Neural cell (in vitro differentiated cells): Measurements from ENCODE around the gene LRRTM3. TPM values are rescaled to one million over a fixed set of nuclear protein-coding genes. Genes with fewer than 3 reads are reported as not detected.

Experiments used
- H2AFZ ChIP-seq: fragments of 200-600, 300-800 bp; sonication (generic), shearing (Covaris generic); 2 replicates; pipeline ENCODE4 v1.6.0; 2014; ENCODE audit warnings: low read depth, mild to moderate bottlenecking, antibody characterized with exemption, low read length, moderate library complexity
- H3F3A ChIP-seq: fragments of 200-600 bp; shearing (Covaris generic); 2 replicates; pipeline ENCODE4 v1.6.1; 2016; ENCODE audit warnings: mild to moderate bottlenecking, moderate library complexity, mixed read lengths, antibody characterized with exemption, low read length; ENCODE audit not compliant: insufficient read depth, poor library complexity, severe bottlenecking
- H3K27ac ChIP-seq: fragments of 200-600, 300-800 bp; sonication (generic), shearing (Covaris generic); 2 replicates; pipeline ENCODE4 v1.5.1; 2014; ENCODE audit warnings: mild to moderate bottlenecking, low read length, moderate library complexity
- H3K27me3 ChIP-seq: fragments of 300-800, 200-600 bp; sonication (generic), shearing (Covaris generic); 2 replicates; pipeline ENCODE4 v1.6.0; 2014; ENCODE audit warnings: mild to moderate bottlenecking, low read depth, low read length, moderate library complexity; ENCODE audit not compliant: insufficient read depth
- H3K36me3 ChIP-seq: fragments of 300-800, 200-600 bp; sonication (generic), shearing (Covaris generic); 2 replicates; pipeline ENCODE4 v1.5.1; 2014; ENCODE audit warnings: mild to moderate bottlenecking, antibody characterized with exemption, low read length, moderate library complexity; ENCODE audit not compliant: insufficient read depth
- H3K4me2 ChIP-seq: fragments of 300-800, 200-600 bp; sonication (generic), shearing (Covaris generic); 2 replicates; pipeline ENCODE4 v1.6.0; 2014; ENCODE audit warnings: mild to moderate bottlenecking, low read length
- H3K4me3 ChIP-seq: fragments of 300-800, 200-600 bp; sonication (generic), shearing (Covaris generic); 2 replicates; pipeline ENCODE4 v1.5.1; 2014; ENCODE audit warnings: mild to moderate bottlenecking, low read length, moderate library complexity
- H3K79me2 ChIP-seq: fragments of 200-600 bp; shearing (Covaris generic); replicated peaks from 2 replicates; pipeline ENCODE4 v1.6.0; 2014; ENCODE audit warnings: mild to moderate bottlenecking, low read length, moderate library complexity; ENCODE audit not compliant: insufficient read depth
- H3K9ac ChIP-seq: fragments of 300-800, 200-600 bp; sonication (generic), shearing (Covaris generic); 2 replicates; pipeline ENCODE4 v1.6.1; 2016; ENCODE audit warnings: mild to moderate bottlenecking, low read length, mixed read lengths
- H3K9me2 ChIP-seq: fragments of 200-600 bp; shearing (Covaris generic); 2 replicates; pipeline ENCODE4 v1.6.1; 2016; ENCODE audit warnings: mild to moderate bottlenecking, low read length, mixed read lengths; ENCODE audit not compliant: insufficient read depth
- H3K9me3 ChIP-seq: fragments of 200-600, 300-800 bp; sonication (generic), shearing (Covaris generic); 2 replicates; pipeline ENCODE4 v1.6.1; 2016; ENCODE audit warnings: mild to moderate bottlenecking, mixed run types, low read length, moderate library complexity, mixed read lengths
- H4K20me1 ChIP-seq: fragments of 200-600 bp; shearing (Covaris generic); 2 replicates; pipeline ENCODE4 v1.6.1; 2016; ENCODE audit warnings: mild to moderate bottlenecking, mixed run types; ENCODE audit not compliant: insufficient read depth
- CTCF ChIP-seq: fragments of 450-650 bp; IDR thresholded peaks from 2 replicates; pipeline ENCODE4 v1.5.1; 2014; ENCODE audit warnings: antibody characterized with exemption, mild to moderate bottlenecking, moderate library complexity; ENCODE audit not compliant: poor library complexity, severe bottlenecking
- EP300 ChIP-seq: fragments of 450-650 bp; conservative IDR thresholded peaks from 2 replicates; pipeline ENCODE4 v1.6.1; 2014; ENCODE audit warnings: antibody characterized with exemption, mild to moderate bottlenecking, moderate library complexity; ENCODE audit not compliant: poor library complexity, severe bottlenecking
- EZH2 ChIP-seq: fragments of 200-600, 300-800 bp; shearing (Covaris generic), sonication (generic); IDR thresholded peaks from 2 replicates; pipeline ENCODE4 v1.6.1; 2014; ENCODE audit warnings: antibody characterized with exemption, low read length, borderline replicate concordance, mild to moderate bottlenecking; ENCODE audit not compliant: insufficient read depth, poor library complexity, severe bottlenecking
- MXI1 ChIP-seq: fragments of 450-650 bp; conservative IDR thresholded peaks from 2 replicates; pipeline ENCODE4 v1.6.1; 2014; ENCODE audit warnings: antibody characterized with exemption, mild to moderate bottlenecking; ENCODE audit not compliant: poor library complexity, severe bottlenecking
- POLR2AphosphoS5 ChIP-seq: IDR thresholded peaks from 2 replicates; pipeline ENCODE4 v1.6.1; 2012
- RAD21 ChIP-seq: fragments of 450-650 bp; conservative IDR thresholded peaks from 2 replicates; pipeline ENCODE4 v1.6.1; 2014; ENCODE audit warnings: antibody characterized with exemption, mild to moderate bottlenecking, moderate library complexity
- REST ChIP-seq: IDR thresholded peaks from 2 replicates; pipeline ENCODE4 v1.6.1; 2012; ENCODE audit warnings: borderline replicate concordance
- SMC3 ChIP-seq: fragments of 450-650 bp; conservative IDR thresholded peaks from 2 replicates; pipeline ENCODE4 v1.6.1; 2014; ENCODE audit warnings: antibody characterized with exemption, mild to moderate bottlenecking, moderate library complexity; ENCODE audit not compliant: poor library complexity
- TAF1 ChIP-seq: IDR thresholded peaks from 2 replicates; pipeline ENCODE4 v1.6.1; 2012; ENCODE audit warnings: low read depth
- polyA minus RNA-seq: library from RNA; depleted of rRNA, polyadenylated mRNA; stranded (reverse); fragments of >200 nt; gene quantifications from 2 replicates; pipeline ENCODE4 v1.2.3, GENCODE V29; 2014
- polyA plus RNA-seq: library from polyadenylated mRNA; depleted of rRNA; stranded (reverse); fragments of >200 nt; gene quantifications from 2 replicates; pipeline ENCODE4 v1.2.3, GENCODE V29; 2014

Gene LRRTM3
- polyA plus RNA-seq (3.2 and 3.4 TPM in 2 replicates), polyA minus RNA-seq (7.5 and 10.8 TPM in 2 replicates)

GRCh38 chr10:66925896-66926715 lies at the start of gene LRRTM3:
LRRTM3 (plus strand) TSS chr10:66926036.
- Histone ChIP-seq H3K4me2 (peak within 1 kb of the TSS; percentile 59), H3K4me3 (peak within 1 kb of the TSS; percentile 65), H3K9me2 (no peaks in the 10 kb centered on the region), H2AFZ (no peak within 1 kb of the TSS), H3K79me2 (no peaks in the 10 kb centered on the region), H3F3A (no peaks in the 10 kb centered on the region), H3K9ac (peak within 1 kb of the TSS; percentile 58), H3K9me3 (no peaks in the 10 kb centered on the region), H4K20me1 (no peaks in the 10 kb centered on the region), H3K36me3 (no peaks in the 10 kb centered on the region), H3K27me3 (no peaks in the 10 kb centered on the region), H3K27ac (no peak within 1 kb of the TSS)
- TF ChIP-seq MXI1 (peak; percentile 62), TAF1 (no peak), EP300 (no peak), EZH2 (no peak), RAD21 (peak; percentile 79), SMC3 (peak; percentile 82), CTCF (peak; percentile 86), POLR2AphosphoS5 (peak; percentile 60), REST (no peak)

- no peaks in the 10 kb centered on the region for H4K20me1 ChIP-seq
- no peaks in the 10 kb centered on the region for H3K9me3 ChIP-seq
- H2AFZ ChIP-seq = no peak overlapping the region
- H3K79me2 ChIP-seq = no peaks in the 10 kb centered on the region
- no peak overlapping the region for H3K27ac ChIP-seq
- no peak overlapping the region for H3K4me3 ChIP-seq
- no peak for TF ChIP-seq RAD21
- no peaks in the 10 kb centered on the region for H3F3A ChIP-seq
- no peaks in the 10 kb centered on the region for H3K27me3 ChIP-seq
- H3K36me3 ChIP-seq = no peaks in the 10 kb centered on the region
- no peaks in the 10 kb centered on the region for H3K9me2 ChIP-seq
- no peak overlapping the region for H3K9ac ChIP-seq
- H3K4me2 ChIP-seq = no peak overlapping the region
Measured at GRCh38 chr10:66877361-66877760, 48.5 kb upstream of the LRRTM3 start.
